HepG2 (cell line): Measurements from ENCODE around the gene RGS19. TPM values are rescaled to one million over a fixed set of nuclear protein-coding genes. Genes with fewer than 3 reads are reported as not detected.

Source experiments
- FIP1L1 ChIP-seq: fragments of 200-400 bp; formaldehyde crosslinking; IDR thresholded peaks from 2 replicates; pipeline ENCODE4 v1.6.1; 2018; ENCODE audit warnings: low read depth, mild to moderate bottlenecking, low read length, moderate library complexity, borderline replicate concordance; ENCODE audit not compliant: insufficient read depth
- HES4 ChIP-seq: sonication (generic); formaldehyde crosslinking; IDR thresholded peaks from 2 replicates; pipeline ENCODE4 v1.9.0; 2021; ENCODE audit warnings: mild to moderate bottlenecking, missing genetic modification reagents, borderline replicate concordance
- IKZF4 ChIP-seq: sonication (generic); formaldehyde crosslinking; IDR thresholded peaks from 2 replicates; pipeline ENCODE4 v1.5.1; 2020; ENCODE audit warnings: borderline replicate concordance, mild to moderate bottlenecking, low read depth, missing genetic modification reagents; ENCODE audit errors: not compliant biosample characterization
- JUN ChIP-seq: sonication (generic); formaldehyde crosslinking; IDR thresholded peaks from 2 replicates; pipeline ENCODE4 v1.4.0; 2020; ENCODE audit warnings: mild to moderate bottlenecking, missing genetic modification reagents
- MAFG ChIP-seq: sonication (generic); formaldehyde crosslinking; IDR thresholded peaks from 2 replicates; pipeline ENCODE4 v1.5.1; 2020; ENCODE audit warnings: mild to moderate bottlenecking, missing genetic modification reagents
- MXI1 ChIP-seq: IDR thresholded peaks from 3 replicates; pipeline ENCODE4 v1.6.1; 2012; ENCODE audit warnings: low read depth, low read length, inconsistent platforms, borderline replicate concordance
- NKX3-1 ChIP-seq: sonication (generic); formaldehyde crosslinking; IDR thresholded peaks from 2 replicates; pipeline ENCODE4 v1.5.0; 2020; ENCODE audit warnings: missing genetic modification reagents
- SALL2 ChIP-seq: sonication (generic); formaldehyde crosslinking; IDR thresholded peaks from 2 replicates; pipeline ENCODE4 v1.8.1; 2023; ENCODE audit warnings: mild to moderate bottlenecking, missing genetic modification reagents, inconsistent platforms
- SMAD1 ChIP-seq: sonication (generic); formaldehyde crosslinking; IDR thresholded peaks from 2 replicates; pipeline ENCODE4 v1.4.0; 2020; ENCODE audit warnings: missing genetic modification reagents, low read depth, mild to moderate bottlenecking, borderline replicate concordance
- ZBTB7B ChIP-seq: sonication (generic); formaldehyde crosslinking; IDR thresholded peaks from 2 replicates; pipeline ENCODE4 v1.4.0; 2020; ENCODE audit warnings: missing genetic modification reagents
- ZNF552 ChIP-seq: sonication (generic); formaldehyde crosslinking; IDR thresholded peaks from 2 replicates; pipeline ENCODE4 v1.9.0; 2022; ENCODE audit warnings: missing genetic modification reagents, mild to moderate bottlenecking, borderline replicate concordance
- ZNF660 ChIP-seq: sonication (generic); formaldehyde crosslinking; IDR thresholded peaks from 2 replicates; pipeline ENCODE4 v1.5.1; 2020; ENCODE audit warnings: mild to moderate bottlenecking, low read depth, missing genetic modification reagents, borderline replicate concordance
- ZSCAN31 ChIP-seq: sonication (generic); formaldehyde crosslinking; IDR thresholded peaks from 2 replicates; pipeline ENCODE4 v1.5.0; 2020; ENCODE audit warnings: low read depth, mild to moderate bottlenecking, missing genetic modification reagents
- microRNA-seq: library from miRNA; unstranded; fragments of <30 nt; microRNA quantifications from one replicate; pipeline ENCODE4, GENCODE V29; 2020
- polyA plus RNA-seq, 8 experiments: library from polyadenylated mRNA; depleted of rRNA in 3 of 8; stranded (reverse) in 7 of 8; unstranded in 1 of 8; fragments of >200 nt; fragmentation: Illumina TruSeq in 4 of 8; extraction: Trizol in 4 of 8; gene quantifications; 2 replicates each; pipeline versions ENCODE4 v1.2.1 to v1.2.3, GENCODE V29; 2011 to 2016; ENCODE audit warnings: low read depth in 4 of 8, missing spikeins in 1 of 8, mixed read lengths in 1 of 8; ENCODE audit not compliant: insufficient read depth in 1 of 8
- small RNA-seq, 3 experiments: library from RNA; depleted of rRNA; stranded (forward); fragments of <200 nt; gene quantifications; one replicate each; pipeline ENCODE3, GENCODE V24; 2012; ENCODE audit warnings: low read depth in 2 of 3, low replicate concordance in 1 of 3; ENCODE audit not compliant: insufficient read length in 3 of 3, insufficient read depth in 2 of 3
- total RNA-seq, 5 experiments: library from RNA; depleted of rRNA; stranded (reverse); fragments of >200 nt; fragmentation: Illumina TruSeq; extraction: Trizol; gene quantifications; 2 replicates each; pipeline ENCODE4 v1.2.3, GENCODE V29; 2016; ENCODE audit warnings: low read depth in 1 of 5
- TF ChIP-seq, protein P1 (sequence below): sonication (generic); formaldehyde crosslinking; IDR thresholded peaks from 2 replicates; pipeline ENCODE4 v1.8.0; 2023; ENCODE audit warnings: mild to moderate bottlenecking, missing genetic modification reagents
- TF ChIP-seq, protein P2 (sequence below): sonication (generic); formaldehyde crosslinking; IDR thresholded peaks from 2 replicates; pipeline ENCODE4 v1.5.0; 2020; ENCODE audit warnings: missing genetic modification reagents
- TF ChIP-seq, protein P3 (sequence below): sonication (generic); formaldehyde crosslinking; IDR thresholded peaks from 2 replicates; pipeline ENCODE4 v1.4.0; 2020; ENCODE audit warnings: mild to moderate bottlenecking, missing genetic modification reagents

RGS19 gene
- total and polyA plus RNA-seq, 2 of the 13 experiments (the other 11 are each of a cell fraction or from before 2014, with no cell fraction given): 10.7 to 11.9 TPM

DNA sequence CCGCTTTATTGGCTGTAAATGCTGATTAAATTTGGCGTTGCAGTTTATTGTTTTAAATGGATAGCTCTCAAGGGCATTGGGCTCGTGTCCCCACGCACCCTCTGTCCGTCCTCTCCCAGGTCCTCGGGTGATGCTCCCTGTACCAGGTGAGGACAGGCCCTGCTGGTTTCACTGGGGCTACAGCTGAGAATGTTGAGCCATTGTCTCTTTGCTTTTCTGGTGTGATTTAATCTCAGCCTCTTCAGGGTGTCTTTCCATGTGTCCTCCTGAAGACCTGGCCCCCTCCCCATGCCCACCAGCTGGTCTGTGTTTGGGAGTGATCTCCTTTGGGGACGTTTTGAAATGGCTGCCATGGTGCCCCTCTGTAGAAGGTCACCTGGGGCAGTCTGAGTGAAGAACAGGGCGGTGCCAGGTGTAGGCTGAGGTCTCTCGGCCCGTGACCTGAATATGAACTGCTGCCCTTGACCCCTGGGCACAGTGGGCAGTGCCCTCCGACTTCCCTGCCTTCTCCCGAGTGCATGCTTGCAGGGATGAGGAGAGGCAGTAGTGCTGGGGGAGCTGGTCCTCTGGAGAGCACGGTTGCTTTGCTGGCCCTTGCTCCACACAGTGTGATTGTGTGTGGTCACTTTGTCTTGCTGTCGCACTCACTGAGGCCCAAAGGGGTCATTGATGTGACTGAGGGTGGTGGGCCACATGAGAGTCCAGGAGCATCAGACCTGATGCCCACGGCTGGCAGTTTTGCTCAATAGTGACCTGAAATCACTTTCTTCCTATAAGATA is 55.8 kb downstream of the RGS19 start (continued):
- TF ChIP-seq, protein P1, sequence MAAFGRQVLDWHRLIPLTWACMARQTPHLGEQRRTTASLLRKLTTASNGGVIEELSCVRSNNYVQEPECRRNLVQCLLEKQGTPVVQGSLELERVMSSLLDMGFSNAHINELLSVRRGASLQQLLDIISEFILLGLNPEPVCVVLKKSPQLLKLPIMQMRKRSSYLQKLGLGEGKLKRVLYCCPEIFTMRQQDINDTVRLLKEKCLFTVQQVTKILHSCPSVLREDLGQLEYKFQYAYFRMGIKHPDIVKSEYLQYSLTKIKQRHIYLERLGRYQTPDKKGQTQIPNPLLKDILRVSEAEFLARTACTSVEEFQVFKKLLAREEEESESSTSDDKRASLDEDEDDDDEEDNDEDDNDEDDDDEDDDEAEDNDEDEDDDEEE (CRISPR knock-in tag): no peak
- peak; percentile 76; the same call in 1 of the 2 replicates for TF ChIP-seq SALL2 (CRISPR knock-in tag)
- no peak for TF ChIP-seq ZSCAN31 (CRISPR knock-in tag)
- 0 out of 2 replicates have a peak, but pooled peaks have one; percentile 55 for TF ChIP-seq ZNF660 (CRISPR knock-in tag)
- no peak for TF ChIP-seq IKZF4 (CRISPR knock-in tag)
- peak; percentile 49; the same call in 1 of the 2 replicates for TF ChIP-seq ZBTB7B (CRISPR knock-in tag)
- TF ChIP-seq FIP1L1: 0 out of 2 replicates have a peak, but pooled peaks have one; percentile 57
- no peak for TF ChIP-seq MXI1
- TF ChIP-seq SMAD1 (CRISPR knock-in tag): peak; percentile 46; the same call in 1 of the 2 replicates
- TF ChIP-seq, protein P2, sequence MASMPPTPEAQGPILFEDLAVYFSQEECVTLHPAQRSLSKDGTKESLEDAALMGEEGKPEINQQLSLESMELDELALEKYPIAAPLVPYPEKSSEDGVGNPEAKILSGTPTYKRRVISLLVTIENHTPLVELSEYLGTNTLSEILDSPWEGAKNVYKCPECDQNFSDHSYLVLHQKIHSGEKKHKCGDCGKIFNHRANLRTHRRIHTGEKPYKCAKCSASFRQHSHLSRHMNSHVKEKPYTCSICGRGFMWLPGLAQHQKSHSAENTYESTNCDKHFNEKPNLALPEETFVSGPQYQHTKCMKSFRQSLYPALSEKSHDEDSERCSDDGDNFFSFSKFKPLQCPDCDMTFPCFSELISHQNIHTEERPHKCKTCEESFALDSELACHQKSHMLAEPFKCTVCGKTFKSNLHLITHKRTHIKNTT: no peak
- TF ChIP-seq, protein P3, sequence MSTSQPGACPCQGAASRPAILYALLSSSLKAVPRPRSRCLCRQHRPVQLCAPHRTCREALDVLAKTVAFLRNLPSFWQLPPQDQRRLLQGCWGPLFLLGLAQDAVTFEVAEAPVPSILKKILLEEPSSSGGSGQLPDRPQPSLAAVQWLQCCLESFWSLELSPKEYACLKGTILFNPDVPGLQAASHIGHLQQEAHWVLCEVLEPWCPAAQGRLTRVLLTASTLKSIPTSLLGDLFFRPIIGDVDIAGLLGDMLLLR (CRISPR knock-in tag): peak; percentile 80; the same call in 1 of the 2 replicates
- TF ChIP-seq MAFG: no peak
- TF ChIP-seq NKX3-1 (CRISPR knock-in tag): no peak
- TF ChIP-seq ZNF552 (CRISPR knock-in tag): peak; percentile 47; the same call in 1 of the 2 replicates
- TF ChIP-seq JUN (CRISPR knock-in tag): no peak
- no peak for TF ChIP-seq HES4 (CRISPR knock-in tag)

Small RNAs within 50 kb of the gene (microRNA-seq; reads per million reads assigned to microRNA genes)
- gene MIR6813: not detected

Small RNAs within 50 kb of the gene (small RNA-seq; reads per million reads assigned to genes)
- 0 reads per million in 3 experiments for gene AL355803.1
- gene MIR6813: 0 reads per million in 3 experiments

Other genes with a start within 250 kb of the RGS19 start
- 10.9 and 13.5 TPM in 2 replicates for gene ZBTB46, start 248.3 kb downstream of the RGS19 start, total RNA-seq (2016; rRNA removed; fragmentation: Illumina TruSeq; extraction: Trizol)
- 1.6 and 2.7 TPM in 2 replicates for gene ZBTB46, start 248.3 kb downstream of the RGS19 start, polyA plus RNA-seq (2011; rRNA removed)
- gene ABHD16B, start 218.0 kb downstream of the RGS19 start, total RNA-seq (2016; rRNA removed; fragmentation: Illumina TruSeq; extraction: Trizol): not detected in 2 replicates
- gene ABHD16B, start 218.0 kb downstream of the RGS19 start, polyA plus RNA-seq (2011; rRNA removed): not detected in 2 replicates
- gene TPD52L2, start 214.2 kb downstream of the RGS19 start, total RNA-seq (2016; rRNA removed; fragmentation: Illumina TruSeq; extraction: Trizol): 156 and 187 TPM in 2 replicates
- gene TPD52L2, start 214.2 kb downstream of the RGS19 start, polyA plus RNA-seq (2011; rRNA removed): 184 and 198 TPM in 2 replicates
- 54.3 and 64.5 TPM in 2 replicates for gene DNAJC5, start 184.4 kb downstream of the RGS19 start, total RNA-seq (2016; rRNA removed; fragmentation: Illumina TruSeq; extraction: Trizol)
- gene DNAJC5, start 184.4 kb downstream of the RGS19 start, polyA plus RNA-seq (2011; rRNA removed): 42.8 and 51.8 TPM in 2 replicates
- gene UCKL1, start 123.1 kb downstream of the RGS19 start, total RNA-seq (2016; rRNA removed; fragmentation: Illumina TruSeq; extraction: Trizol): 48.0 and 50.2 TPM in 2 replicates
- 126 and 168 TPM in 2 replicates for gene UCKL1, start 123.1 kb downstream of the RGS19 start, polyA plus RNA-seq (2011; rRNA removed)
- 22.0 and 30.6 TPM in 2 replicates for gene ZNF512B, start 109.6 kb downstream of the RGS19 start, total RNA-seq (2016; rRNA removed; fragmentation: Illumina TruSeq; extraction: Trizol)
- gene ZNF512B, start 109.6 kb downstream of the RGS19 start, polyA plus RNA-seq (2011; rRNA removed): 11.5 and 16.4 TPM in 2 replicates
- gene SAMD10, start 99.9 kb downstream of the RGS19 start, total RNA-seq (2016; rRNA removed; fragmentation: Illumina TruSeq; extraction: Trizol): 5.1 and 6.1 TPM in 2 replicates
- 11.0 and 11.8 TPM in 2 replicates for gene SAMD10, start 99.9 kb downstream of the RGS19 start, polyA plus RNA-seq (2011; rRNA removed)
- 101 and 127 TPM in 2 replicates for gene PRPF6, start 98.4 kb downstream of the RGS19 start, total RNA-seq (2016; rRNA removed; fragmentation: Illumina TruSeq; extraction: Trizol)
- 63.7 and 65.3 TPM in 2 replicates for gene PRPF6, start 98.4 kb downstream of the RGS19 start, polyA plus RNA-seq (2011; rRNA removed)
- gene C20orf204, start 43.3 kb downstream of the RGS19 start, total RNA-seq (2016; rRNA removed; fragmentation: Illumina TruSeq; extraction: Trizol): 36.8 and 80.0 TPM in 2 replicates
- gene C20orf204, start 43.3 kb downstream of the RGS19 start, polyA plus RNA-seq (2011; rRNA removed): 22.1 and 27.2 TPM in 2 replicates
- 1.3 and 1.9 TPM in 2 replicates for gene SOX18, start 29.9 kb downstream of the RGS19 start, total RNA-seq (2016; rRNA removed; fragmentation: Illumina TruSeq; extraction: Trizol)
- 1.6 and 2.0 TPM in 2 replicates for gene SOX18, start 29.9 kb downstream of the RGS19 start, polyA plus RNA-seq (2011; rRNA removed)
- 25.9 and 33.7 TPM in 2 replicates for gene TCEA2, start 16.3 kb downstream of the RGS19 start, total RNA-seq (2016; rRNA removed; fragmentation: Illumina TruSeq; extraction: Trizol)
- gene TCEA2, start 16.3 kb downstream of the RGS19 start, polyA plus RNA-seq (2011; rRNA removed): 28.1 and 36.8 TPM in 2 replicates
- 0.27 and 0.35 TPM in 2 replicates for gene OPRL1, start 564 bp upstream of the RGS19 start, total RNA-seq (2016; rRNA removed; fragmentation: Illumina TruSeq; extraction: Trizol)
- 0.71 and 0.77 TPM in 2 replicates for gene OPRL1, start 564 bp upstream of the RGS19 start, polyA plus RNA-seq (2011; rRNA removed)
- gene LKAAEAR1, start 4.9 kb upstream of the RGS19 start, total RNA-seq (2016; rRNA removed; fragmentation: Illumina TruSeq; extraction: Trizol): not detected in 2 replicates
- gene LKAAEAR1, start 4.9 kb upstream of the RGS19 start, polyA plus RNA-seq (2011; rRNA removed): not detected in 2 replicates
- not detected in 2 replicates for gene NPBWR2, start 28.0 kb upstream of the RGS19 start, total RNA-seq (2016; rRNA removed; fragmentation: Illumina TruSeq; extraction: Trizol)
- not detected in 2 replicates for gene NPBWR2, start 28.0 kb upstream of the RGS19 start, polyA plus RNA-seq (2011; rRNA removed)
- gene MYT1, start 84.9 kb upstream of the RGS19 start, total RNA-seq (2016; rRNA removed; fragmentation: Illumina TruSeq; extraction: Trizol): 0.42 and 0.58 TPM in 2 replicates
- 2.5 and 3.2 TPM in 2 replicates for gene MYT1, start 84.9 kb upstream of the RGS19 start, polyA plus RNA-seq (2011; rRNA removed)
- 47.0 and 50.5 TPM in 2 replicates for gene PCMTD2, start 176.2 kb upstream of the RGS19 start, total RNA-seq (2016; rRNA removed; fragmentation: Illumina TruSeq; extraction: Trizol)
- 66.3 and 76.9 TPM in 2 replicates for gene PCMTD2, start 176.2 kb upstream of the RGS19 start, polyA plus RNA-seq (2011; rRNA removed)